ENCODE results near the gene GABRG3. TPM values are rescaled to one million over a fixed set of nuclear protein-coding genes. Genes with fewer than 3 reads are reported as not detected.

The GABRG3 gene
- total and polyA plus RNA-seq, 2 experiments from 2014 or later: 0.10 to 1.4 TPM

- Histone ChIP-seq H2AFZ (no peak overlapping the region), H3K4me3 (no peak overlapping the region), H3K9me2 (ENCODE audit: insufficient read depth) (no peaks in the 10 kb centered on the region), H3K79me2 (replicated peaks; ENCODE audit: insufficient read depth) (no peaks in the 10 kb centered on the region), H3K4me2 (no peak overlapping the region), H4K20me1 (replicated peaks; ENCODE audit: insufficient read depth) (no peaks in the 10 kb centered on the region), H3K27me3 (ENCODE audit: insufficient read depth) (no peaks in the 10 kb centered on the region), H3F3A (replicated peaks; ENCODE audit: low read depth) (no peaks in the 10 kb centered on the region), H3K36me3 (ENCODE audit: insufficient read depth) (no peaks in the 10 kb centered on the region), H3K27ac (ENCODE audit: low read depth) (no peak overlapping the region), H3K4me1 (ENCODE audit: insufficient read depth) (no peaks in the 10 kb centered on the region)
- H3K27ac Mint-ChIP-seq: no peak overlapping the region
- TF ChIP-seq CTCF (conservative IDR thresholded peaks at IDR 0.05; ENCODE audit: low read depth in 2 of 2) (peak; percentile 65 to 74), NANOG (IDR thresholded peaks at IDR 0.05; ENCODE audit: borderline replicate concordance) (no peak)
- DNase-seq (ENCODE audit: low spot score) (peak; percentile 55), ATAC-seq (peak; percentile 76)
- H3K4me3 Mint-ChIP-seq: no peak overlapping the region
- no peaks in the 10 kb centered on the region for H3K9me3 Mint-ChIP-seq
- no peaks in the 10 kb centered on the region for H3K36me3 Mint-ChIP-seq (ENCODE audit: low read depth)
- no peaks in the 10 kb centered on the region for H3K27me3 Mint-ChIP-seq (ENCODE audit: insufficient read depth, low read depth, poor library complexity)
- 0 out of 3 replicates have a peak, but pooled peaks cover under 1% of the 10 kb centered on the region for H3K4me1 Mint-ChIP-seq
These were observed 267.2 kb downstream of the GABRG3 start for GRCh38 chr15:27238209-27238608.

- no peaks in the 10 kb centered on the region for H4K20me1 ChIP-seq (replicated peaks; ENCODE audit: insufficient read depth)
- H3K9me2 ChIP-seq (ENCODE audit: insufficient read depth): no peaks in the 10 kb centered on the region
- H3K4me1 Mint-ChIP-seq: peaks cover 2% of the 10 kb centered on the region; the same call in 1 of the 3 replicates
- H2AFZ ChIP-seq: no peak overlapping the region
- H3K4me3 ChIP-seq: no peak overlapping the region
- no peak overlapping the region for H3K4me2 ChIP-seq
- no peak overlapping the region for H3K27ac ChIP-seq (ENCODE audit: low read depth)
- H3K27me3 Mint-ChIP-seq (ENCODE audit: insufficient read depth, low read depth, poor library complexity): no peaks in the 10 kb centered on the region
- H3K36me3 ChIP-seq (ENCODE audit: insufficient read depth): no peaks in the 10 kb centered on the region
- H3K27ac Mint-ChIP-seq: no peak overlapping the region
- H3K9me3 Mint-ChIP-seq: no peaks in the 10 kb centered on the region
- DNase-seq (ENCODE audit: low spot score) (no peak), ATAC-seq (no peak)
- no peak overlapping the region for H3K4me3 Mint-ChIP-seq
- no peaks in the 10 kb centered on the region for H3K36me3 Mint-ChIP-seq (ENCODE audit: low read depth)
- H3K27me3 ChIP-seq (ENCODE audit: insufficient read depth): no peaks in the 10 kb centered on the region
- H3F3A ChIP-seq (replicated peaks; ENCODE audit: low read depth): no peaks in the 10 kb centered on the region
- H3K4me1 ChIP-seq (ENCODE audit: insufficient read depth): no peaks in the 10 kb centered on the region
- TF ChIP-seq JUNB (IDR thresholded peaks at IDR 0.05; ENCODE audit: unreplicated experiment): no peak
- TF ChIP-seq ETS1 (IDR thresholded peaks at IDR 0.05): no peak
- no peak for TF ChIP-seq STAT1 (IDR thresholded peaks at IDR 0.05; ENCODE audit: unreplicated experiment)
- TF ChIP-seq CREB1 (CRISPR knock-in tag; IDR thresholded peaks at IDR 0.05; ENCODE audit: low read depth): no peak
- no peak for TF ChIP-seq NANOG (IDR thresholded peaks at IDR 0.05; ENCODE audit: borderline replicate concordance)
- no peak for TF ChIP-seq CTCF (conservative IDR thresholded peaks at IDR 0.05; ENCODE audit: low read depth in 2 of 2)
- no peak for TF ChIP-seq ZNF331 (CRISPR knock-in tag; IDR thresholded peaks at IDR 0.05; ENCODE audit: low read depth)
- no peak for TF ChIP-seq POLR2AphosphoS5 (IDR thresholded peaks at IDR 0.05; ENCODE audit: low read depth)
- H3K79me2 ChIP-seq (replicated peaks; ENCODE audit: insufficient read depth): no peaks in the 10 kb centered on the region
These were observed 267.9 kb downstream of the GABRG3 start for GRCh38 chr15:27238707-27239423.

Measured in GM23338 (cell line).